SKM-1 (cell line): ENCODE measurements around the gene ZG16B.
A peak's percentile ranks its signal among the peaks of the same experiment; 100 is the strongest.

Experiments
- DNase-seq: peaks from one replicate; lab custom pipeline; 2025; ENCODE audit not compliant: unreplicated experiment; lab: John Stamatoyannopoulos, UW

ZG16B gene

DNA sequence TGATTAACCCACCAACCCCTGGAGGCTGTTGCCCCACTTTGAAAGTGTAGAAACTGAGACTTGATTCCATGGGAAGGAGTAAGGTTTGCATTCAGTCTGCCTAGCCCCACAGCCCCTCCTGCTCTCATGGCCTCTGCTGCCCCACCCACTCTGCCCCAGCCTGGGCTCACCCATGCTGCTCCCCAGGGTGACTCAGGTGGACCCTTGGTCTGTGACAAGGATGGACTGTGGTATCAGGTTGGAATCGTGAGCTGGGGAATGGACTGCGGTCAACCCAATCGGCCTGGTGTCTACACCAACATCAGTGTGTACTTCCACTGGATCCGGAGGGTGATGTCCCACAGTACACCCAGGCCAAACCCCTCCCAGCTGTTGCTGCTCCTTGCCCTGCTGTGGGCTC is 25.4 kb upstream of the ZG16B start:
- DNase-seq, result no peak

DNA sequence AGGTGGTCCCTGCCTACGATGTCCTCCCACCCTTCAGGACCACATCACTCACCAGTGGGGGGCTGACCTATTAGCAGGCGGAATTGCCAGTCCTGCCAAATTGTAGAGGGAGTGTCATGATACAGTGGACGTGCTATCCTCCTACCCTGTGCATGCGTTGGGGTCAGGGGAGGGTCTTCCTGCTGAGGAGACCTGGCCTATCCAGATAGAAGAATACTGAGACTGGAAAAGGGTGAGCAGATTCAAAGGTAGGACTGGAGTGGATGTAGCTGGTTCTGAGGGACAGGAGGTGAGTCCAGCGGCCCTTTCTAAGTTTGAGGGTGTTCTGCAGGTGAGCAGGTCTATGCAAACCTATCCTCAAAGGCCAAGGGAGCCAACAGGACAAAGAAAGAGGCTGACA is 23.8 kb upstream of the ZG16B start:
- DNase-seq, result no peak

GRCh38 chr16:2808181-2808580 is 21.9 kb upstream of the ZG16B start:
- DNase-seq, result no peak

DNA sequence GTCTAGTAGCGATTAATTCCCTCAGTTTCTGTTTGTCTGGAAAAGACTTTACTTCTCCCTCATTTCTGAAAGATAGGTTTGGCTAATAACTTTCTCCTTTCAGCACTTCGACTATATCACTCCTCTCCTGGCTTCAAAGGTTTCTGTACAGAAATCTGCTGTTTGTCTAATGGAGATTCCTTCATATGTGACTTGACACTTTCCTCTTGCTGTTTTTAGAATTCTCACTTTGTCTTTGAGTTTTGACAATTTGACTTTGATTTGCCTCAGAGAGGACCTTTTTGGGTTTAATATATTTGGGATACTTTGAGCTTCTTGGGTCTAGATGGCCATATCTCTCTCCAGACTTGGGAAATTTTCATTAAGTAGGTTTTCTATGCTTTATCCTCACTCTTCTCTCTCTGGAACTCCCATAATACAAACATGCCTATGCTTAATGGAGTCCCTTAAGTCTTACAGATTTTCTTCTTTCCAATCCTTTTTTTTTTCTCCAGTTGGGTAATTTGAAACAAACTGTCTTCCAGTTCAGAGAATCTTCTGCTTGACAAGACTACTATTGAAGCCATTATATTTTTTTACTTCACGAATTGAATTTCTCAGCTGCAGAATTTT is 20.8 kb upstream of the ZG16B start:
- DNase-seq, result no peak

- DNase-seq, result no peak
These were observed 19.5 kb upstream of the ZG16B start for GRCh38 chr16:2810651-2811050.

GRCh38 chr16:2811703-2812471 is 18.2 kb upstream of the ZG16B start:
- DNase-seq, result no peak

GRCh38 chr16:2813771-2814221 is 16.3 kb upstream of the ZG16B start:
- DNase-seq, result no peak

DNA sequence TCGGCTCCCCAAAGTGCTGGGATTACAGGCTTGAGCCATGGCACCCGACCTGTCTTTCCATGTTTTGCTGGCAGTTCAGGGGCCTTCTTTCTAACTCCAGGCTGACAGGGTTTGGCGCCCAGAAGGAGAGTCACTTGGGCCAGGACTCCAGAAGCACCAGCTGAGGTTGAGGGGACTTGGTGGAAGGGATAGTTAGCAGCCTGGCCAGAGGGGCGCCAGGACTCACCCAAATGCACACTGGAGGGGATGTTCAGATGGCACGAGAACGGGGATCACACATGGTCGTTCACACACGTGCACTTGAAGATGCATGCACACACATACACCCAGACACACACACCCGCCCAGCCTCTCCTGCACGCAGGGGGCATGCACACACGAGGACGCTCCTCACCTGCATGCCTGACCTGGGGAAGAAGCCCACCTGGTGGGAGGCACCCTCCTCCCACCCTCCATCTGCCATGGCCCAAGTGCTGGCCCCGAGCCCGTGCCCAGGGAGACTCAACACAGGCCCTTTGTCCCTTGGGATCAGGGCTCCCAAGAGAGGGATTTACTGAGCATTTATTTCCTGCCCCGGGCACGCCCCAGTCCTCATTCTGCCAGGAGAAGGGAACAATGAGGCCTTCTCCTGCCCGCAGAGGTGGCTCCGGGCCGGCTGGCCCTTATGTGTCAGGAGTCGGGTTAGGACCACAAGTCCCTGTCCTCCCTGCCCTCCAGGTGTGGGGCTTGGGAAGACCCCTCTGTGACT is 15.4 kb upstream of the ZG16B start:
- no peak for DNase-seq

- DNase-seq, result no peak
These were observed 14.8 kb upstream of the ZG16B start for GRCh38 chr16:2815299-2815771.

GRCh38 chr16:2816751-2817339 is 13.3 kb upstream of the ZG16B start, which contains the start of gene PRSS21:
TSS of gene PRSS21 (plus strand) at chr16:2817237. CDS start at chr16:2817269, 32 bp downstream.
- peak; percentile 22 for DNase-seq

GRCh38 chr16:2817340-2818271 is 12.5 kb upstream of the ZG16B start:
- no peak for DNase-seq

- no peak for DNase-seq
These were observed 11.7 kb upstream of the ZG16B start for GRCh38 chr16:2818272-2818876.

GRCh38 chr16:2819179-2819938 is 10.7 kb upstream of the ZG16B start:
- no peak for DNase-seq

DNA sequence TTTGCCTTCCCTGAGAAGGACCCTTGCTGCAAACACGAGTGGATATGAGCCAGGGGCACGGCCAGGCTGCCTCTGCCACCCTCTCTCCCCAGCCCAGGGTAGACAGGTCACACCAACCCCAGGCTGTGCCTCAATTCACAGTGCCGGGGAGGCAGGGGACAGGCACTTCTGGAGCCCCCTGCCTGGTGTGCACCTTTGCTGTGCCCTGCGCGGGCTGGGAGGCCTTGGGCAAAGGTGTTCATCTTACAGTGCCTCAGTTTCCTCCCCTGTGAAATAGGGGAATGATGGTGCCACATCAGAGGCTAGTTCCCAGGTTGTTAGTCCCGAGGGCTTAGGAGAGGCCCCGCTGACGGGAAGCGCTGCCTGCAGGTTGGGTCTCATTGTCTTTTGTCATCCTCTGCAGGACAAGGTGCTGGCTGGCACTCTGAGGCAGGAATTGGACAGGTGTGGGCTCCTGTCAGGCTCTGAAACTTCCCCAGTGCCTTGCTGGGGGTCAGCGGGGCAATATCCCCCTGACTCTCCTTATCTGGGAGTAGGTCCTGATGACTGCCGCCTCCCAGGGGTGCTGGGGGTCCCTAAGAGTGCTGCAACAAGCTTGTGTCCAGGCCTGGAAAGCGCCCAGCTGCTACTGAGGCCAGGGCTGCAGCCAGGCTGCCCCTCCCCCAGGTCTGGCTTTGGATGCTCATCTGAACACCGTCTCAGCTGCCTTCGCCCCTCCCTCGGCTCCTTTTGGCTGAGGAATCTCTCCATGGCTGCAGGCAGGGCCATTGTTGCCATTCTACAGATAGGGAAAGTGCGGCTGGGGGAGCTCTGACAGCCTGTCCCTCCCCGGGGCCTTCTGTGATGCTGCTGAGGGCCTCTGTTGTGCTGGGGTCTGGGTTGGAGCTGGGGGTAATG is 9.9 kb upstream of the ZG16B start:
- DNase-seq, result no peak

DNA sequence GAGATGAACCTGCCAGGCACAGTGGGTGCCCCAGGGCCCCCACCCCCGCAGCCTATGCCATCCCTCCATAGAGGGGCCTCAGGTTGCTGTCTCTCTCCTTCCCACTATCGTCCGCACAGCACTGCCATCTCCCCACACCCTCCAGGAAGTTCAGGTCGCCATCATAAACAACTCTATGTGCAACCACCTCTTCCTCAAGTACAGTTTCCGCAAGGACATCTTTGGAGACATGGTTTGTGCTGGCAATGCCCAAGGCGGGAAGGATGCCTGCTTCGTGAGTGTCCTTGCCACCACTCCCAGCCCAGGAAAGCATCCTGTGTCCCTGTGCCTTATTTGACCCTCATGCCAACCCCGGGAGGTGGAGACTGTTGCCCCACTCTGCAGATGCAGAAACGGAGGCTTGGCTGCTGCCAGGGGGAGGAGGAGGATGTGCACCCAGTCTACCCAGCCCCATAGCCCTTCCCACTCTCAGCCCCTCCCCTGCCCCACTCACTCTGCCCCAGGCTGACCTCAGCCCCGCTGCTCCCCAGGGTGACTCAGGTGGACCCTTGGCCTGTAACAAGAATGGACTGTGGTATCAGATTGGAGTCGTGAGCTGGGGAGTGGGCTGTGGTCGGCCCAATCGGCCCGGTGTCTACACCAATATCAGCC is 9.1 kb upstream of the ZG16B start:
- DNase-seq, result no peak

- no peak for DNase-seq
These were observed 8.5 kb upstream of the ZG16B start for GRCh38 chr16:2821487-2822157.

GRCh38 chr16:2822158-2822495 is 8.0 kb upstream of the ZG16B start:
- DNase-seq, result no peak
